HK-2 (cell line): ENCODE measurements around the gene TRIM36.
A peak's percentile ranks its signal among the peaks of the same experiment; 100 is the strongest.

ENCODE experiments used
- DNase-seq: peaks from one replicate; pipeline ENCODE4 v3.0.0-alpha.2; 2018; ENCODE audit not compliant: unreplicated experiment

TRIM36 gene

GRCh38 chr5:115169487-115170133, at the start of gene TRIM36:
Gene TRIM36, minus strand, starts transcription at chr5:115169908. Its CDS starts 274 bp downstream, at chr5:115169634.
- peak; percentile 92 for DNase-seq

GRCh38 chr5:115214541-115214940, 44.8 kb upstream of the TRIM36 start:
- no peak for DNase-seq

GRCh38 chr5:115209279-115209678, 39.6 kb upstream of the TRIM36 start:
- DNase-seq: no peak

GRCh38 chr5:115202952-115203351, 33.2 kb upstream of the TRIM36 start:
- no peak for DNase-seq

GRCh38 chr5:115196161-115196560, 26.5 kb upstream of the TRIM36 start:
- no peak for DNase-seq

- no peak for DNase-seq
Observed at GRCh38 chr5:115194676-115195075, 25.0 kb upstream of the TRIM36 start.

- DNase-seq: no peak
Observed at GRCh38 chr5:115193295-115193694, 23.6 kb upstream of the TRIM36 start.

- DNase-seq: no peak
Observed at GRCh38 chr5:115192098-115192497, 22.4 kb upstream of the TRIM36 start.

GRCh38 chr5:115191474-115192031, 21.8 kb upstream of the TRIM36 start:
- no peak for DNase-seq

- no peak for DNase-seq
Observed at GRCh38 chr5:115190388-115190787, 20.7 kb upstream of the TRIM36 start.

GRCh38 chr5:115189866-115190265, 20.2 kb upstream of the TRIM36 start:
- DNase-seq: no peak

- DNase-seq: no peak
Observed at GRCh38 chr5:115186794-115187193, 17.1 kb upstream of the TRIM36 start.

GRCh38 chr5:115184770-115185169, 15.1 kb upstream of the TRIM36 start:
- no peak for DNase-seq

GRCh38 chr5:115181757-115182156, 12.0 kb upstream of the TRIM36 start:
- no peak for DNase-seq

- peak; percentile 30 for DNase-seq
Observed at GRCh38 chr5:115180165-115180709, 10.5 kb upstream of the TRIM36 start.

GRCh38 chr5:115179394-115180164, 9.9 kb upstream of the TRIM36 start:
- peak; percentile 12 for DNase-seq

GRCh38 chr5:115179030-115179393, 9.3 kb upstream of the TRIM36 start:
- no peak for DNase-seq

- DNase-seq: no peak
Observed at GRCh38 chr5:115170929-115171510, 1.3 kb upstream of the TRIM36 start.

GRCh38 chr5:115170134-115170928, 623 bp upstream of the TRIM36 start:
- no peak for DNase-seq

GRCh38 chr5:115168829-115169486, 750 bp downstream of the TRIM36 start:
- DNase-seq: no peak

- no peak for DNase-seq
Observed at GRCh38 chr5:115166744-115167393, 2.8 kb downstream of the TRIM36 start.
